ENCODE data around the gene ADAMTS3. TPM values are rescaled to one million over a fixed set of nuclear protein-coding genes. Genes with fewer than 3 reads are reported as not detected.

The ADAMTS3 gene
- total RNA-seq, 2 donors from 2014 or later, result 0.12 to 0.25 TPM

DNA sequence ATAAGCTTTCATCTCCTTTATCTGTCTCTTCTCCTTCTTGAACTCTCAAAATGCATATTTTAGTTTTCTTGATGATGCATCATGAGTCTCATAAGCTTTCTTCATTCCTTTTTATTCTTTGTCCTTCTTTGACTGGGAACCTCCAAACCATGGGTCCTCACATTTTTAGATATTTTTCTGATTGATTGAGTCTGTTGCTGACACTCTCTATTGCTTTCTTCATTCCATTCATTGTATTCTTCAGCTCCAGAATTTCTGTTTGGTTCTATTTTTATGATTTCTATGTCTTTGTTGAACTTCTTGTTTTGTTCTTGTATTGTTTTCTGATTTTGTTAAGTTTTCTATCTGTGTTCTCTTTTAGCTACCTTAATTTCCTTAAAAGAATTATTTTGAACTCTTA lies 74.9 kb downstream of the ADAMTS3 start:
- DNase-seq, result no peak
- intact Hi-C loops (cut with DNase I, micrococcal nuclease), result no loop called here
- ATAC-seq, result no peak

DNA sequence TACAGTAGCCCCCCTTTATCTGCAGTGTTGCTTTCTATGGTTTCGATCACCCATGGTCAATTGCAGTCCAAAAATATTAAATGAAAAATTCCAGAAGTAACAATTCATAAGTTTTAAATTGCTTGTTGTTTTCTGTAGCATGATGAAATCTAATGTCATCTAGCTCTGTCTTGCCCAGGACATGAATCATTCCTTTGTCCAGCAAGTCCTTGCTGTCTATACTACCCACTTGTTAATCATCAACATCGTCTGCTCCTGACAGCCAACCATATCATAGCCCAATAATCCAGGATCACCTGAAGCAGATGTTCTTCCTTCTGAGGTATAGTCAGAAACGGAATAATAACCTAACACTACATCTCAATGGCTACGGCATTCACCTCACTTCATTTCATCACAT lies 79.8 kb downstream of the ADAMTS3 start:
- no peak for DNase-seq
- no peak for ATAC-seq
- intact Hi-C loops (cut with DNase I, micrococcal nuclease), result no loop called here

DNA sequence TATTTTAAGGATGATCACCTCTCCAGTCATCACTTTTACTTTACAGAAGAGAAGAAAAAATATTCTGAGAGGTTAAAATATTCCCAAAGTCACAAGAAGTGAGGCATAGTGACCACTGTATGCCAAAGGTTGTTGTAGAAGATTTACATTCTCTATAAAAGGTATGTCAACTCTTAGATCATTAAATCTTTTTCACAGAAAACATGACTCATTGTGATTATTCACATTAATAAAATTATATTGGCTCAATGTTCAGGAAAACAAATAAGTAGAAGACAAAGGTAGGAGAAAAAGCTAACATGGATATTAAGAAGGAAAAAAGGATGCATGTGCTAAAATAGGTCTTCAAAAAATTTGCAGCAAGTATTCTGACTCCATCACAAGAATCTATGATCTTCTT lies 82.0 kb downstream of the ADAMTS3 start:
- intact Hi-C loops (cut with DNase I, micrococcal nuclease), result no loop called here
- no peak for DNase-seq
- no peak for ATAC-seq

DNA sequence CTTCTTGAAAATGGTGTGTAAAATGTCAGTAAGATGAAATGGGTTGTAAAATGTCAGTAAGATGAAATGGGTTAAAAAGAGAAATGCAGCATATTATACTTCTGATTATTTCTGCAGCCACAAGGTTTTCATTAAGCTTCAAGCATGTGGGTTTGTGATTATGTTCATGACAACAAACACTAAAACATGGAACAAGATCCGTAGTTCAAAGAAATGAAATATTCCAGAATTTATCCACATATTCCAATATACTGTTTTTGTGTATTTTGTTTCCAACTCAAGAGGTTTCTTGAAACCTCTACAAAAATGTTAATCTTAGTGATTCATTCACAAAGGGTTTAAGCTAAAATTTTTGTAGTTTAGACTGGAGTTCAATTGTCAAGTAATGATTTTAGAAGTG lies 84.0 kb downstream of the ADAMTS3 start:
- ATAC-seq (no peak), DNase-seq (no peak)
- intact Hi-C loops (cut with DNase I, micrococcal nuclease), result no loop called here

DNA sequence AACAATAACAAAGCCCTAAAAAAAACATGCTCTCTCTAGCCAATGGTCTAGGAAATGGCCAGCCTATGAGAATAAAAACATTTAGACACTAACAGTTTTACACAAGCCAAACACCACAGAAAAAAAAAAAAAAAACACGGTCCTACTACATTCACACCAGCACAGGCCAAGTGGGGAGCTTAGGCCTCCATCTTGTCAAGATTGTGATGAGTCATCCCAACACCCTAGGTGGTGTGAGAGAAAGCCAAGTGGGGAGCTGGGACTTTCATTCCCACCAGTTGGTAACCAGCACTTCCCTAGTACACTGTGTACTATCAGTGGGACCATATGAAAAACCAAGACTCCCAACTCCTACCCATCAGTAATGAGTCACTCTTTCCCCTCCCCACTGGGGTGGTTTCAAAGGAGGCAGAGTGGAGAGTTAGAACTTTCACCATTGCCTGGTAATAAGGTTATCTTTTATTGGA lies 95.6 kb downstream of the ADAMTS3 start:
- ATAC-seq (no peak), DNase-seq (no peak)
- intact Hi-C loops (cut with DNase I, micrococcal nuclease), result no loop called here

DNA sequence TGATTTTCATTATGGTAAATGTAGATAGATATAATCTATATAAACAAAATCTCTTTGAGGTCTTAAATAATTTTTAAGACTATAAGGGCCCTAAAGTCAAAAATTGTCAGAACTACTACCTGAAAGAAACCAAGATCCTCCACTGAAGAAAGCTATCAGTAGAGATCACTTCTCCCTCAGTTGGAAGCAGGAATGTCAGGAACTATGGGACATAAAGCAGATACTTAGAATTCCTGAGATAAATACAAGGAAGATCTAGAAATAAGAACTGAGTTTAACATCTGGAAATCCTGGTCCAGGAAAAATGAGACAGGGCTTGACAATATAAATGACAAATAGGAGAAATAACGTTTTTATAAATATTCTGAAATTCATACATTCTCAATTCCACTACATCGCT lies 97.2 kb downstream of the ADAMTS3 start:
- intact Hi-C loops (cut with DNase I, micrococcal nuclease), result no loop called here
- ATAC-seq (no peak), DNase-seq (no peak)

DNA sequence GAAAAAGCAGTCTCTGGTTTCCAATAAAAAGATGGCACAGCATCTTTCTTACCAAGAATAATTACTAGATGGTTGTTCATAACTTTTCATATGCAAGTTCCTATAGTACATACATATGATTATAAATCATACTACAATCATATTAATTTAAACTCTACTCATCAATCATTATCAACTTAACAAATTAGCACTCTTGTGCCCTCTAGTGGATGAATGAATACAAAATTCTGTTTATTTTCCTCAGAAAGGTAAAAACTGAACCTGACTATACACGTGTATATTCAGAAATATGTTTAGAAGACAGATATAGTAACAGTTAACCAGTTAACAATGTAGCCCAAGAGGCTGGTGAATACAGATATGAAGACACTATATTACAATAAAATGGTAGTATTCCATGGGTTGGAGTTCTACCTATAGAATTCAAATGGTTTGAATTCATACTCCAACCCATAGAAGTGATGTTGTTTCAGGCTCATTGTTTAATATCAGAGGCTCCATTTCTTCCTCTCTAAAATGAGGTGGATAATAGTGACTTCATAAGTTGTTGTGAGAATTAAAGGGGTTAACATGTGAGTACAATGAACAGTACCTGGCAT lies 100.0 kb downstream of the ADAMTS3 start:
- no peak for DNase-seq
- intact Hi-C loops (cut with DNase I, micrococcal nuclease), result loop anchor here in 1 of 2 donors (10.0 kb wide), 1 partner anchor 144 kb away; no protein-coding TSS in a partner anchor

DNA sequence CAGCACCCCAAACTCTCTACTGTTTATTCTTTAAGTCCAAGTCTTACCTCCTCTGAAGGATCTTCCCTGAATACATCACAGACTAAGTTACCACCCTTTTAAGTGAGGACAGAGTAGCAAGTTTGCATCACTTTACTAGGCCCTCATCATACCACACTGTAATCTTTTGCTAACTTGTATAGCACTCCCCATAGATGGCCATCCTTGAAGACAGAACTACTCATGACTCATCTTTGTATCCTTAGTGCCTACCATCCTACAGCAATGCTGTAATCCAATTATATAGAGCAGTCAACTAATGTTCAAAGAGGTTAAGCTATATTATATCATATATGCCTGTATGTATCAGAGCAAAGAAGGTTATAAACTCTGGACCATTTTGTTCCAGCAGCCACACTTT lies 101.4 kb downstream of the ADAMTS3 start:
- no peak for DNase-seq
- intact Hi-C loops (cut with DNase I, micrococcal nuclease), result loop anchor here in 1 of 2 donors (10.0 kb wide), 1 partner anchor 143 kb away; no protein-coding TSS in a partner anchor
- ATAC-seq, result no peak

More for the DNA sequence above, 100.0 kb downstream of the ADAMTS3 start:
- ATAC-seq, result no peak

DNA sequence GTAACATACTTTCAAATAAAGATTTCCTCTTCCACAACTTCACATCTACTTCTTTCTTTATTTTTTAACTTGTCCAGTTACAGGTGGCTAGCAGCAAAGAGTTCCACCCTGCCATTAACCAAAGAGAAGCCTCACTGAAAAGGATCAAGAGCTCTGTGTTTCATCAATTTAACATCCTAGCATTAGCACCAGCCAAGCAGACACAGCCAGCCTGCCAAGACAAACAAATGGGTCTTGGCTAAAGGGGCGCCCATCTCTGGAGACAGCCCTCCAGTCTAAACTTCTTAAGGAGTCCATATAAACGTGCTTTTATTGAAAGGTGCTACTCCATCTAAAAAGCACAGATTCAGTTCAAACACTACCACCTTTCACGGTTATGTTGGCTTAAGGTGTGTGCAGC lies 105.3 kb downstream of the ADAMTS3 start:
- DNase-seq, result no peak
- no peak for ATAC-seq
- intact Hi-C loops (cut with DNase I, micrococcal nuclease), result loop anchor here in 1 of 2 donors (10.0 kb wide), 1 partner anchor 139 kb away; no protein-coding TSS in a partner anchor

DNA sequence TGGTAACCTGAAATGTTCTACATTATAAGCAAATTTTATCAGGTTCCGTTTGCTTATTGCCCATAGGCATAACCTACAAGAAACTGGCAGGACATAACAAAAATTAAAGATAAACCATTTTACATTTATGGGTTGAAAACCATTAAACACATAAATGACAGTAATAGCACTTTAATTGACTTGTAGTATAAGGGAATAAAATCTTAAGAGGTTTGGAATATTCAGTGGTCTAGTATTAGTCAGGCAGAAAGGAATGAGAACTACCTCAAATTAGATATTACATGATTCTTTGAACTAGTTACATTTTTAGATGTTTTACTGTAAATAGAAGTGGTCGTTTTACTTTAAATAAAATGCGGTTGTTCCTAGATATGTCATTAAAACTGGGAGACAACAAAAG lies 111.9 kb downstream of the ADAMTS3 start:
- ATAC-seq (no peak), DNase-seq (no peak)
- intact Hi-C loops (cut with DNase I, micrococcal nuclease), result no loop called here

DNA sequence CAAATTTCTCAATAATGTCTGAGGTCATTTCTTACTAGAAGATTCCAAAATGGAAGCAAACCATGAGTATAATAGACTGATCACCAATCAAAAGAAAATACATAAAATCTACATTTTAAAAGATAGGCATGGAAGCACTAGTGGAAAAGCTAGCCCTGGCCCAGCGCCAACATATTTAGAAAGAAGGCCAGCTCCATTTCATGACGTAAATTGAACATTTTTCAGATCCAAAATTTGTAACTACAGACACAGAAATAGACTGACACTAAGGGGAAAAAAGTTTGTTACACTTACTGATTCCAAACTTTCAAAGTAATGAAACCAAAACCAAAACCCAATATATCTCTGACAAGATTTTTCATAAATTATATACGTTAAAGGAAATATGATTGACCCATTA lies 117.7 kb downstream of the ADAMTS3 start:
- intact Hi-C loops (cut with DNase I, micrococcal nuclease), result no loop called here
- DNase-seq, result no peak
- no peak for ATAC-seq

DNA sequence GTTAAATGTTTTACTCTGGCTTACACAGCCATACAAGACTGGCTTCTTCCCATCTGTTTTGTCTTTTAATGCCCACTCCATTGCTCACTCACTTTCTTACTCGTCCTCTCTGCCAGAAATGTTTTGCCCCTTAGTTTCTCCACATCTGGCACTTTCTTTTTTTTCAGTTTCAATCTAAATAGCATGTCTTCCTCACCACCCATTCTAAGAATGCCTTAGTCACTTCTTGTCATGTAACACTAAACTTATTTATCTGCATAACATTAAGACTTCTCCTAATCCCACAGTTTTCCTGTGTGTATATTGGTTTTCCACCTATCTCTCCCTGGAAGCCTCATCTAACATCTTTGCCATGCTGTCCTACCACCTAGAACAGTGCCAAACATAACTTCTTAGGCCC lies 119.3 kb downstream of the ADAMTS3 start:
- intact Hi-C loops (cut with DNase I, micrococcal nuclease), result no loop called here
- no peak for DNase-seq
- ATAC-seq, result no peak

DNA sequence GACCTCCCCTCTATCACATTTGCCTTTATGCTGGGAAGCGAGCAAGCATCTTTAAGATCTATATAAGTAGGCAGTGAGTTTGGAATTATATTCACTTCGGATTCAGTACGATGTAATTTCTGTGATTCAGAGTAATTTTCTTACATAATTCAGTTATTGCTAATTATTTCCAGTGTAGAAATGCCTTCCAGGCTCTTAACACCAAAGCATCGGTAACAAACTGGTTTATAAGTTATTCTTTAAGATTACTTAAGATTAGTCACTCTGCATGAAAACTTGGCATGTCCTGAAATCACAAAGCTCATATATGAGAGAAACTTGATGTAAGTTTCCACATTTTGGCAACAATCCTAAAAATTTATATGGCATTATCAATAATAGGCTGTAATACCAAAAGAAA lies 120.8 kb downstream of the ADAMTS3 start:
- ATAC-seq (no peak), DNase-seq (no peak)
- intact Hi-C loops (cut with DNase I, micrococcal nuclease), result no loop called here

DNA sequence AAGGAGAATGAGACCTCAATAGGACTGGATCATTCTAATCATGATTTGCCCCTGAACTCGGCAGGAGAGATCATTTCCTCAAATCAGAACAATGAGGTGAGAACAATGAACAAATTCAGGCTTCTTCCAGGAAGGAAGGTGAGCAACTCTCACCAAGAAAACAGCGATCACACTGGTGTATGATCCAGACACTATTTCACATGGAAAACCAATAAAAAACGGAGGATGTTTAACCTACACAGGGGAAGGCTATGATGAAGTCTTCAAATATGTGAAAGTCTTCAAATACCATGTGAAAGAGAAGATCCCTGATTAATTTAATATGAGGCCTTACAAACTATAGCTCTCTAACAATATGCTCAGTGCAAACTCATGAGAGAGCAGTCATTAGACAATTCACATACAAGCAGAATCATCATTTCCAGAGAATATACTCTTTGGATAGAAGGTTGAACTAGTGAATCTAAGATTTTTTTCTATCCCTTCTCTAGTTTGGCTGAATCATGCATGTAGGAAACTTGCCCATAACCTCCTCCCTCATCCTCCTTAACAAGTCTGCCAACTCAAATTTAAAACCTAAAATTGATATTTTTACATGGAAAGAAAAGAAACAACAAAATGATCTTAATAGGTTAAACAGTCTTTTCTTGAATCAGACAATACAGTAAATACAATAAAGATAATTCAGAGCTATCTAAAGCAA lies 122.5 kb downstream of the ADAMTS3 start:
- no peak for ATAC-seq
- no peak for DNase-seq
- intact Hi-C loops (cut with DNase I, micrococcal nuclease), result no loop called here

DNA sequence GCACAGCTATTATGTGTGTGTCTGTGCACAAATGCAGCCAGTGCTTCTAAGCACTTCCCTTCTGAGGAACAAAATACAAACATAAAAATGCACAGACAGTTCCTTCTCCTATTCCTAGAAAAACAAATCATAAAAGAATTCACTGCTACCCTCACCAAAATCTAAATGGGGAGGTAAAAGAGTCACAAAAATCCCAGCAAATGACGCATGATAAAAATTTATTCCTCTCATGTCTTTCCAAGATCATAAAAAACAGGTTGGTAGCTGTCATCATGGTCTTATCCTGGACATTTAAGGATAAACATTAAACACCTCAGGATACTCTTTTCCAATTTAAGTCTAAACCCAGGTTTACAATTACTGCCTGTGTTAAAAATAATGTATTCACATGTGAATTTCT lies 124.9 kb downstream of the ADAMTS3 start:
- DNase-seq (no peak), ATAC-seq (no peak)
- intact Hi-C loops (cut with DNase I, micrococcal nuclease), result no loop called here

DNA sequence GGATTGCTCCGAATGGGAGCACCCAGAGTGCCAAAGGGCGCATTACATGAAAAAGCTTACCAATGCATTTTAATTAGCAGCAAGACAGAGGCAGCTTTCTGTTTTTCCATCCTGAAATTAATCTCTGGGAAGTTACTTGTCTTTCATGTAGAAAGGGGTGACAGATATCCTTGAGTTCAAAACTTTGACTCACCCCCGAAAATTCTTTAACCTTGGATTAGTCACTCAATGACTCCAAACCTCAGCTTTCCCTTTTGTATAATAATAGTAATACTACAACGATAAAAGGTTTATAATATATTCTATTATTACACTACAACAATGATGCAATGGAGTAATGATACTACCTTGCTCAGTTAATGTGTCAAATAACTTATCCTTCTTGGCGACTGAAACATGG lies 126.3 kb downstream of the ADAMTS3 start:
- no peak for ATAC-seq
- intact Hi-C loops (cut with DNase I, micrococcal nuclease), result no loop called here

DNA sequence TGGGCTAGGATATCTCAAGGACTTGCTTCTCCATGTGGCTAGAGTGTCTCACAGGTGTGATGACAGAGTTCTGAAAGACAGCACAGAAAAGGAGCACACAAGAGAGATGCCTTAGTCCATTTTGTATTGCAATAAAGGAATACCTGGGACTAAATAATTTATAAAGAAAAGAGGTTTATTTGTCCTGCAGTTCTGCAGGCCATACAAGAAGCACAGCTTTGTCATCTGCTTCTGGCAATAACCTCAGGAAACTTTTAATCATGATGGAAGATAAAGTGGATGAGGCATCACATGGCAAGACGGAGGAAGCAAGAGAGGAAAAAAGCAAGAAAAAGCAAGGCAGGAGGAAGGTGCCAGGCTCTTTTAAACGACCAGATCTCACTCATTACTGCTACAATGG lies 126.9 kb downstream of the ADAMTS3 start:
- ATAC-seq, result no peak
- intact Hi-C loops (cut with DNase I, micrococcal nuclease), result no loop called here

More for the DNA sequence above, 126.3 kb downstream of the ADAMTS3 start:
- no peak for DNase-seq

DNA sequence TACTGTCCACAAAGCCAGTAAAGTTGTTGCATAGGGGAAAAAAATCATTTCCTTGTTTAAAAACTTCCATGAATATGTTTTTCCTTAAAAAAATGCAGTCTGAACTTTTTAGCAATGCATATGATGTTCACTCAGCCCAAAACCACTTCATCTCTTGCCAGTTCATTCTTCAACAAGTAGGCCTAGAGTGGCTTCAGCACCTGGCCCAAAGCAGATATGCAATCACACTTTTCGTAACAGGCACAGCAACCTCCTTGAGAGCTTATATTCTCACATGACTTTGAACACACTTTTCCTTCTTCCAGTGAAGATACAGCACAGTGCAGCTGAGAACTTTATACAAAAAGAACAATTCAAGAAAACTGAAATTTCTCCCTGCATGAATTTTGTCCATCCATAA lies 128.6 kb downstream of the ADAMTS3 start:
- ATAC-seq, result no peak
- intact Hi-C loops (cut with DNase I, micrococcal nuclease), result no loop called here
- DNase-seq, result no peak

More for the DNA sequence above, 126.9 kb downstream of the ADAMTS3 start:
- DNase-seq, result no peak

DNA sequence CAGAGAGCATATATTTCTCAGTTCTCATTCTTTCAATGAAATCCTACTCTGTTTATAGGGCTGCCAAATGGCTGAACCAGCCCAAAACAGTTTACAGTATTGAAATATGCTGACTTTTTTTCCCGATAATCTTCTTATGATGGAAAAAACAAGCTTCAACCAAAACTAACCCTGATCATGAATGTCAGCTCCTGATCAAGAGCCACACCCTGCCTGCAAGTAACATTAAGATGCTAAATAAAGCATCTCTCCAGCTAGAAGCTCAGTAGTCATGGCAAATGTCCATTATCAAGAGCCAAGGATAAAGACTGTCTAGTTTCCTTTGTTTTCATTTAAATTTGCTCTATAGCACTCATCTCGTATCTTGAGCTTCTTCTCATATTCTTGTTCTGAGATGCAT lies 136.0 kb downstream of the ADAMTS3 start:
- DNase-seq, result no peak
- intact Hi-C loops (cut with DNase I, micrococcal nuclease), result no loop called here
- ATAC-seq, result no peak

DNA sequence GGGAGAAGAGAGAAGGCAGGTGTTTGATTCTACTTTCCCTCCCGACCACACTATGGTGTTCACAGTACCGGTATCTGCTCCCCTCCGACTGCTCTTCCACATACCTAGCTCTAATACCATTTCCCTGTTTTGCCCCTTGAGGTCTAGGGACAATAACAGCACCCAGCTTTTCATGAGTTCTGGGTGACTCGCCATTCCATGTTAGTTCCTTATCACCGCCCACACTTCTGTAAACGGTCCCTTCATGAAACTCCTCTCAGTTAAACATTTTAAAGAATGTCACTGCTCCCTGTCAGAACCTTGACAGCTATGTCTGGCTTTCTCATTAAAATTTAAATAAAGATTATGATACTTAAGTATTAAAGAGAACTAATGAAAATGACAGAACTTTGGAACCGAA lies 136.7 kb downstream of the ADAMTS3 start:
- DNase-seq (no peak), ATAC-seq (no peak)
- intact Hi-C loops (cut with DNase I, micrococcal nuclease), result no loop called here

DNA sequence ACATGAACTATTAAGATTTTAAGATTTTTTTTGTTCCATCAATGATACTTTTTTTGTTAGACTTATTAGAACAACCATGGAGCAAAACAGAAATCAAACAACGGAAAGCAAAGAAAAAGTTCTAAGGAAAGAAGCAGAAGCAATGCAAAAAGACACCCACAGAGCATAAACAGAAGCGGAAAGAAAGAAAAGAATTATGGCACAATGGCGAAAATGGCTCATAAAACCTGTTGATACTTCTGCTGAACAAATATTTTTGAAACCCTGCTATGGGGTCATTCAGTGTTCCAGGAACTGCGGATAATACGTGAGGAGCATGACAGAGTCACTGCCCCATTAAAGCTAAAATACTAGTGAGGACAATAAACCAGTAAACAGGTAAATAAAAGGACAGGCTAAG lies 138.0 kb downstream of the ADAMTS3 start:
- no peak for DNase-seq
- intact Hi-C loops (cut with DNase I, micrococcal nuclease), result no loop called here
- no peak for ATAC-seq
